Osteocyte (in vitro differentiated cells): Measurements from ENCODE around the gene ZNF20. TPM values are rescaled to one million over a fixed set of nuclear protein-coding genes. Genes with fewer than 3 reads are reported as not detected.

Source experiments
- DNase-seq: peaks from one replicate; pipeline ENCODE4 v3.0.0; 2021; ENCODE audit warnings: mixed read lengths; ENCODE audit not compliant: unreplicated experiment; ENCODE audit errors: extremely low spot score
- H3K27ac Mint-ChIP-seq: one replicate; pipeline ENCODE4 v1.8.0; 2021; ENCODE audit warnings: mild to moderate bottlenecking, mixed read lengths; ENCODE audit not compliant: unreplicated experiment
- H3K27me3 Mint-ChIP-seq: one replicate; pipeline ENCODE4 v1.8.0; 2021; ENCODE audit warnings: mixed read lengths; ENCODE audit not compliant: unreplicated experiment
- H3K36me3 Mint-ChIP-seq: one replicate; pipeline ENCODE4 v1.8.0; 2021; ENCODE audit warnings: mixed read lengths; ENCODE audit not compliant: unreplicated experiment
- H3K4me1 Mint-ChIP-seq: one replicate; pipeline ENCODE4 v1.8.0; 2021; ENCODE audit warnings: mixed read lengths; ENCODE audit not compliant: unreplicated experiment
- H3K4me3 Mint-ChIP-seq: one replicate; pipeline ENCODE4 v1.8.0; 2021; ENCODE audit warnings: mild to moderate bottlenecking, moderate library complexity, mixed read lengths; ENCODE audit not compliant: unreplicated experiment
- H3K9me3 Mint-ChIP-seq: one replicate; pipeline ENCODE4 v1.8.0; 2021; ENCODE audit warnings: mixed read lengths; ENCODE audit not compliant: unreplicated experiment
- total RNA-seq: library from RNA; stranded (reverse); gene quantifications from 2 replicates; pipeline ENCODE4 v1.2.1, GENCODE V29; 2021
- TF ChIP-seq, protein P1 (sequence below): fragments of 200-600 bp; sonication (generic); IDR thresholded peaks from 2 replicates; pipeline ENCODE4 v1.5.0; 2021; ENCODE audit warnings: antibody characterized with exemption, mild to moderate bottlenecking, moderate library complexity

The ZNF20 gene
- total RNA-seq, 1 donor from 2014 or later: 8.5 TPM

DNA sequence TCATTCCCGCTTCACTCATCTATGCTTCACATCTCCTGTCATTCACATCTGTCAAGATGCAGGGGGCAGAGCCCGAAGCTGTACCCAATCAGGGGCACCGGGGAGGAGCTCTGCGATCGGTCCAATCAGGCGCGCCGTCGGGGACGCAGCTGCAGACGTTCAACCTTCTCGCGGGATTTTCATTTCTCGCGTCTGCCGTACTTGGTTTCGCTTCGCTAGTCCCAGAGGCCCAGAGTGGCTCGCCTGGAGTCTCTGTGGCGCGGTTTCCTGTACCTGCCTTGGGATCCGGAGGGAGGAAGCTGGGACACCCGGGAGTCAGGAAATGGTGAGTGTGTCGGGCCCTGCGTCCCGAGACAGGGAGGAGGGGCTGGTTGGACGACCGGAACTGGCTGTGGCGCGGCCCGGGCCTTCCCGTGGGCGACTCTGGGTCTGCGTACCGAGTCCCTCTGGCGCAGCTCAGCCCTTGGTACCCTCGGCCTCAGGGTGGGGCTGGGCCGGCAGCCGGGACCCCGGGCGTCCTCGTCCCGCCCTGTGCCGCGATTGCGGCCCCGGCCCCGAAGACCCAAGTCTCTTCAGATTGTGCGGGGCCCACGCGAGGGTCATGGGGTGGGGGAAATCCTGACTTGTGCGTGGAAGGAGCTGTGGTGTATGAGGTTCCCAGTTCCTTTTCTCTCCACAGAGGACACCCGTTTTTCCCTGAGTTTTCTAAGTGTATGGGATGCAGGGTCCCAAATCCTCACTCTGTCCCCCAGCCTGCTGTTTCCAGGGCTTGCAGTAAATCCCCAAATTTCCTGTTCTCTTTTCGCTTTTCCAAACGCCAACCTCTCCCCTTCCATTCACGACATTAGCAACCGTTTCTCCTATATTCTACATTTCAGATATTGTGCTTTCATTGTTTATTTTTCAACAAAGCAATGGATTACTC is 23.0 kb upstream of the ZNF20 start, which contains the start of gene ZNF136:
Gene ZNF136, plus strand, starts transcription at position 215 of the 925 bp plus-strand sequence. Its CDS starts 108 bp downstream, at position 323.
- Mint-ChIP-seq H3K9me3 (no peaks in the 10 kb centered on the region), H3K27ac (peak within 1 kb of the TSS; percentile 99), H3K4me1 (peaks cover 31% of the 10 kb centered on the region), H3K36me3 (peaks cover 8% of the 10 kb centered on the region), H3K27me3 (no peaks in the 10 kb centered on the region), H3K4me3 (peak within 1 kb of the TSS; percentile 87)
- TF ChIP-seq, protein P1, sequence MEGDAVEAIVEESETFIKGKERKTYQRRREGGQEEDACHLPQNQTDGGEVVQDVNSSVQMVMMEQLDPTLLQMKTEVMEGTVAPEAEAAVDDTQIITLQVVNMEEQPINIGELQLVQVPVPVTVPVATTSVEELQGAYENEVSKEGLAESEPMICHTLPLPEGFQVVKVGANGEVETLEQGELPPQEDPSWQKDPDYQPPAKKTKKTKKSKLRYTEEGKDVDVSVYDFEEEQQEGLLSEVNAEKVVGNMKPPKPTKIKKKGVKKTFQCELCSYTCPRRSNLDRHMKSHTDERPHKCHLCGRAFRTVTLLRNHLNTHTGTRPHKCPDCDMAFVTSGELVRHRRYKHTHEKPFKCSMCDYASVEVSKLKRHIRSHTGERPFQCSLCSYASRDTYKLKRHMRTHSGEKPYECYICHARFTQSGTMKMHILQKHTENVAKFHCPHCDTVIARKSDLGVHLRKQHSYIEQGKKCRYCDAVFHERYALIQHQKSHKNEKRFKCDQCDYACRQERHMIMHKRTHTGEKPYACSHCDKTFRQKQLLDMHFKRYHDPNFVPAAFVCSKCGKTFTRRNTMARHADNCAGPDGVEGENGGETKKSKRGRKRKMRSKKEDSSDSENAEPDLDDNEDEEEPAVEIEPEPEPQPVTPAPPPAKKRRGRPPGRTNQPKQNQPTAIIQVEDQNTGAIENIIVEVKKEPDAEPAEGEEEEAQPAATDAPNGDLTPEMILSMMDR: no peak
- DNase-seq: peak; percentile 97

DNA sequence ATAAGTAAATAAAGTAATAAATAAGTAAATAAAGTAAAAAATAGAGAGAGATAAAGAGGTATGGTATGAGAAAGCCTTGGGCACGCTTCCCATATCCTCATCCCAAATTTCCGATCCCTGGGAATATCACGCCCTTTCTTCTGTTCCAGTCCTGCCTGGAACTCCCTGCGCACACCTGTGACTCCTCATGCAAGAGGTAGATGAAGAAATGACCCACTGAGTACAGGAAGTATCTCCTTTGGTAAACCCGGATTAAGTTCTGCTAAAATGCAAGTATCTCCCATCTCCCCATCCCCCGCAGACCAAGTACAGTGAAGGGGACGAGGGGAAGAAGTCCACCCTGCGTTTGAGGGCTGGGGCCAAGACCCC is 22.3 kb upstream of the ZNF20 start:
- no peaks in the 10 kb centered on the region for H3K27me3 Mint-ChIP-seq
- TF ChIP-seq, protein P1: no peak
- peak overlapping the region; percentile 99 for H3K27ac Mint-ChIP-seq
- H3K4me1 Mint-ChIP-seq: peaks cover 31% of the 10 kb centered on the region
- peaks cover 8% of the 10 kb centered on the region for H3K36me3 Mint-ChIP-seq
- H3K4me3 Mint-ChIP-seq: peak overlapping the region; percentile 87
- no peaks in the 10 kb centered on the region for H3K9me3 Mint-ChIP-seq
- DNase-seq: no peak

DNA sequence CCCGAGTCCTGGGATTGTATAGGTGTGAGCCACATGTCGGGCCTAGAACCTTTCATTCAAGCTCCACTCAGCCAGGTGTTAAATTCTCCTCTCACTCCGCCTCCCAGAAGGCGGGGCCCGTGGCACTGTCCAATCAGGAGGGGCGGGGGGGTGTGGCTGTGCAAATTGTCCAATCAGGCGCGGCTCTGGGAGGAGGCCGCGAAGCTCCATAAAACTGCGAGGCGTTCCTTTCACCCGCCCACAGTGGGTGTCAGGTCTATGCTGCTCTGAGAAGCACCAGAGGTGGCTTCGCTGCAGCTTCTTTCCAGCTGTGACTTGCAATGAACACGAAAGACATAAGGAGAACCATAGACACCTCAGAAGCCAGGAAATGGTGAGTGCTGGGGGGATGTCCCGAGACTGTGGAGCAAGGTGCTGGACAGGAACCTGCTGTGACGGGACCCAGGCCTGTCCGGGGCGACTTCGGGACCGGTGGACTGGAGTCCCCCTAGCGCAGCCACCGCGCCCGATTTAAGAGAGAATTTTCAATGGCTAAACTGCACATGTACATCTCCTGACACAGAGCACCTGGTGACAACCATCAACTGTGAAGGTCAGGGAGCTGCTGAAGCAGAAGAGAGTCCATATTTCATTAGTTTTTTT is 19.7 kb upstream of the ZNF20 start:
- TF ChIP-seq, protein P1: no peak
- Mint-ChIP-seq H3K36me3 (peaks cover 3% of the 10 kb centered on the region), H3K9me3 (no peaks in the 10 kb centered on the region), H3K27me3 (no peaks in the 10 kb centered on the region), H3K4me3 (no peak overlapping the region), H3K4me1 (peaks cover 33% of the 10 kb centered on the region), H3K27ac (no peak overlapping the region)
- DNase-seq: no peak

DNA sequence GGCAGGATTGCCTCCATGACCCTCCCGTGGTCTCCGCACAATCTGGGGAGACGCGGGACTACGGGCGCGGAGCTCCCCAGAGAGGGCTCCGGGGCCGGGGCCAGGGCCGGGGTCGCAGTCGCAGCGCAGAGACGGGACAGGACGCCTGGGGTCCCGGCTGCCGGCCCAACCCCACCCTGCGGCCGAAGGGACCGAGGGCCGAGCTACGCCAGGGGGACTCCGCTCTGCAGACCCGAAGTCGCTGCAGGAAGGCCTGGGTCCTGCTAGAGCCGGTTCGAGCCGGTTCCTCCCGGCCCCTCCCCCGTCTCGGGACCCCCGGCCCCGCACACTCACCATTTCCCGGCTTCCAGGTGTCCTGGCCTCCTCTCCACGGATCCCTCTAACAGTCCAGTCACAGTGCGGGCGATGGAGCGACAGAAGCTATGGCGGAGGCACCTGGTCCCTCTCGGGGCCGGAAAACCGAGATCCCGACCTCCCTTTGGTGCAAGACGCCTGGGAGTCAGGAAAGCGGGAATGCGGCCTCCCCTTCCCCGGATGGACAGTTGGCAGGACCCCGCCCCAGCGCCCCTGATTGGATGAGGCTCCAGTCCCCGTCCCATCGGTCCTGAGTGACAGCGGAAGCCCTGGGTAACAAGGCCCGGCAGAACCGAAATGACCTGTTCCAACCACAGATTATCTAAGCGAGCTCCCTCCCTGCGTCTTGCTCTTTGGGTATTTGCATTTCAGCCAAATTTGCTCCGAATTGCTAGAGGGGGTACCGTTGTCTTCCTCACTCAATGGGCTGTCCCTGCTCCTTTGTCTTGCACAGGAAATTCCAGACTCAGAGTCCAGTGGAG is 16.3 kb upstream of the ZNF20 start, which contains the start of gene ZNF625:
Gene ZNF625, minus strand, starts transcription at position 512 of the 836 bp plus-strand sequence. Its CDS starts 176 bp downstream, at position 336.
- no peaks in the 10 kb centered on the region for H3K27me3 Mint-ChIP-seq

More for the DNA sequence above, 16.3 kb upstream of the ZNF20 start, which contains the start of gene ZNF625:
- TF ChIP-seq, protein P1: no peak
- peak within 1 kb of the TSS; percentile 96 for H3K27ac Mint-ChIP-seq
- H3K36me3 Mint-ChIP-seq: peaks cover 23% of the 10 kb centered on the region
- DNase-seq: peak; percentile 95
- H3K4me3 Mint-ChIP-seq: peak within 1 kb of the TSS; percentile 92
- peaks cover 20% of the 10 kb centered on the region for H3K4me1 Mint-ChIP-seq
- H3K9me3 Mint-ChIP-seq: no peaks in the 10 kb centered on the region
